DMS 273 treated with DMSO at 0.1 percent for 48 hours (cell line): Measurements from ENCODE around the gene THAP7.

Experiments used
- DNase-seq: peaks from one replicate; lab custom pipeline; 2025; lab: John Stamatoyannopoulos, UW

Gene THAP7

GRCh38 chr22:20993304-20994127, 8.4 kb downstream of the THAP7 start:
- no peak for DNase-seq

- DNase-seq: no peak
These were observed 9.2 kb downstream of the THAP7 start for GRCh38 chr22:20992456-20993303.

- DNase-seq: no peak
These were observed 9.9 kb downstream of the THAP7 start for GRCh38 chr22:20992056-20992442.

- no peak for DNase-seq
These were observed 10.5 kb downstream of the THAP7 start for GRCh38 chr22:20991252-20992055.

- DNase-seq: no peak
These were observed 11.4 kb downstream of the THAP7 start for GRCh38 chr22:20990184-20991180.

GRCh38 chr22:20989323-20990138, 12.4 kb downstream of the THAP7 start:
- DNase-seq: no peak

- DNase-seq: no peak
These were observed 13.2 kb downstream of the THAP7 start for GRCh38 chr22:20988573-20989322.

GRCh38 chr22:20987375-20987774, 14.5 kb downstream of the THAP7 start:
- no peak for DNase-seq

- no peak for DNase-seq
These were observed 15.6 kb downstream of the THAP7 start for GRCh38 chr22:20986365-20986764.

- no peak for DNase-seq
These were observed 16.2 kb downstream of the THAP7 start for GRCh38 chr22:20985720-20986119.

GRCh38 chr22:20983081-20983771, 18.7 kb downstream of the THAP7 start:
- no peak for DNase-seq

GRCh38 chr22:20982563-20982882, 19.4 kb downstream of the THAP7 start:
- no peak for DNase-seq

GRCh38 chr22:20981787-20982562, 19.9 kb downstream of the THAP7 start, which contains the start of gene LZTR1:
LZTR1 (plus strand) TSS chr22:20982297; CDS start chr22:20982372, 75 bp downstream.
- DNase-seq: peak; percentile 31

- no peak for DNase-seq
These were observed 20.8 kb downstream of the THAP7 start for GRCh38 chr22:20980938-20981722.

GRCh38 chr22:20980523-20980922, 21.4 kb downstream of the THAP7 start:
- no peak for DNase-seq

- no peak for DNase-seq
These were observed 21.9 kb downstream of the THAP7 start for GRCh38 chr22:20979940-20980453.

GRCh38 chr22:20979243-20979809, 22.6 kb downstream of the THAP7 start:
- DNase-seq: no peak
